Stimulated activated CD4-positive, alpha-beta T cell treated with anti-CD3 and anti-CD28 coated beads, TNF-alpha, amount 100 ng/mL, for 1 hour (primary cell): Measurements from ENCODE around the gene NHLRC4.
A peak's percentile ranks its signal among the peaks of the same experiment; 100 is the strongest.

ENCODE experiments used
- DNase-seq, 3 donors: peaks; one replicate each; pipeline ENCODE4 v3.0.0-alpha.2; 2020; ENCODE audit warnings: low read depth in 3 of 3, low spot score in 1 of 3

Gene NHLRC4

DNA sequence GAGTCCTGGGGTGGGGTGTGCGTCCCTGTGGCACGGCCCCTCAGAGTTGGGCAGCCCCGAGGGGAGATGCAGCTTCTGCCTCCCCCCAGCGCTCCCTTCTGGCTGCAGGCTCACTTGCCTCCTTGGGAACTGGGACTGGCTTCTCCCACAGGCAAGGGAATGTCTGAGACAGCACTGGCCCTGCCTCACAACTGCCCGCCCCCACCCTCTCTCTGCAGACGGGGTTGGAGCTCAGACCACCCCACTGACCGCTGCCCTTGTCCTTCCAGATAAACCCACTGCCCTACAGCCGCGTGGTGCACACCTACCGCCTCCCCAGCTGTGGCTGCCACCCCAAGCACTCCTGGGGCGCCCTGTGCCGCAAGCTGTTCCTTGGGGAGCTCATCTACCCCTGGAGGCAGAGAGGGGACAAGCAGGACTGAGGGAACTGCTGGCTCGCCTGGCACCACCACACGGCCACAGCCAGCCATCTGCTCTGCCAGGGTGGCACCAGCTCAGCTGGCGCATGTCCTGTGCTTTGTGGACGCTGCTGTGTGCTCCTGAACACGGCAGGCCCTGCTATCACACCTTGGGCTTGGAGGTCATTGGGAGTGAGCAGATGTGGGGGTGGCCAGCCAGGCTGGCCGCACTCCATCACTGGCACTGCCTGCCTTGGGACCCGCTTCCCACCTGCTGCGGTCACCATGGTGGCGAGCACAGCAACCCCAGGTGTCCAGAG is 16.0 kb downstream of the NHLRC4 start:
- DNase-seq = no peak

GRCh38 chr16:583470-583814 is 16.6 kb downstream of the NHLRC4 start:
- DNase-seq = no peak

GRCh38 chr16:583815-584591 is 17.2 kb downstream of the NHLRC4 start:
- no peak for DNase-seq

- DNase-seq = no peak
These were observed 18.5 kb downstream of the NHLRC4 start for GRCh38 chr16:585351-585750.

GRCh38 chr16:586047-586644 is 19.3 kb downstream of the NHLRC4 start:
- DNase-seq = no peak

GRCh38 chr16:586645-587590 is 20.1 kb downstream of the NHLRC4 start:
- no peak for DNase-seq

DNA sequence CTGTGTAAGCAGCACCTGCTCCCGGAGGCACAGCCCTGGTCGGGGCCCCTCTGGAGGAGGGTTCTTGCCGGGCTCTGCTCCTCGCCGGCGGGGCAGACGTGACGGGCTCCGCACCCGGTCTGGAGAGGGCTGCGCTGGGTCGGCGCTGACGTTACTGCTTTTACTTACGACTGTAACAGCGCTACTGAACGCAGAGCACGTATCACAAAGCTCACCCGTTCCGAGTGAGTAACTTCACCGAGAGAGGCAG is 21.8 kb downstream of the NHLRC4 start:
- peak in 1 of 3 donors; percentile 55 for DNase-seq

GRCh38 chr16:588889-589657 is 22.3 kb downstream of the NHLRC4 start:
- peak; percentile 96 to 99 (median 96) for DNase-seq

DNA sequence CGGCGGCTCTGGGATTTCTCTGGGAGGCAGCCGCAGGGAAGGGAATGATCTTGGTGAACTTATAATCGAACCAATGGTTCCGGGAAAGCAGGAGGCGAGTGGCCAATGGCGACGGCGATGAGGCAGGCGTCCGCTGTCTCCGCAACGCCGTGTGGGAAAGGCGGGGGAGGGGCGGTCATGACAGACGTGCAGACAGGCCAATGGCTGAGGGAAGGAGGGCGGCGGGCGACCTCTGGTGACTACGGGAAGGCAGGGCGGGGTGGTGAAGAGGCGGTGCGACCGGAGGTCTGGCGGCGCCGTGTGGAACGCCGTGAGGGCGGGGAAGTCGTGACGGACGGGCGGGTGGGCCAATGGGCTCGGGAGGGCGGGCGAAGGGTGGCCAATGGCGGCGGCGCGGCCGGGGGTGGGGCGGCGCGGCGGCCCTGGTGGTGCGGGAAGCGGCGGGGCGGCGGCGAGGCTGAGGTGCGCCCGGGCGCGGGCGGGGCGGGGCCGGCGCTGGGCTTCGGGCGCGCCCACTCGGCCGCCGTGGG is 22.9 kb downstream of the NHLRC4 start, which contains the start of gene RAB40C:
Gene RAB40C (plus strand): TSS at position 409 of the 530 bp plus-strand sequence. CDS start 226 bp downstream, outside the sequence.
- DNase-seq = peak; percentile 98

DNA sequence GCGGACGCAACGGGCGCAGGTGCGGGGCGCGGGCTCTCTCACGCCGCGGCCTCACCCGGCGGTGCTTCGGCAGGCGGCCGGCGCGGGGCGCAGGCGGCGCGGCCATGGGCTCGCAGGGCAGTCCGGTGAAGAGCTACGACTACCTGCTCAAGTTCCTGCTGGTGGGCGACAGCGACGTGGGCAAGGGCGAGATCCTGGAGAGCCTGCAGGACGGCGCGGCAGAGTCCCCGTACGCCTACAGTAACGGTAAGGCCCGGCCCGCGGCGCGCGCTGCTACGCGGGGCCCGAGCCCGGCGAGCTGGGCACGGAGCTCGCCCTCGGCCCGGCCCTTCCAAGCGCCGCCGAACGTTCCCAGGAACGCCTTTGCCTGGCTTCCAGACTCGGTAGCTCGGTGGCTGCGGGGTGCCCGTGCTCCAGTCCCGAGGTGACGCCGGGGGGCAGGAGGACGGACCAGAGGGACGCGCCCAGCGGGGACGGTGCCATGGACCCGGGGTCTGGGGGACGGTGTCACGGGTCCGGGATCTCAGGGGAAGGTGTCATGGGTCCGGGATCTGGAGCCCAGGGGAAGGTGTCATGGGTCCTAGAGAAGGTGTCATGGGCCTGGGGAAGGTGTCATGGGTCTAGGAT is 23.5 kb downstream of the NHLRC4 start:
- no peak for DNase-seq

DNA sequence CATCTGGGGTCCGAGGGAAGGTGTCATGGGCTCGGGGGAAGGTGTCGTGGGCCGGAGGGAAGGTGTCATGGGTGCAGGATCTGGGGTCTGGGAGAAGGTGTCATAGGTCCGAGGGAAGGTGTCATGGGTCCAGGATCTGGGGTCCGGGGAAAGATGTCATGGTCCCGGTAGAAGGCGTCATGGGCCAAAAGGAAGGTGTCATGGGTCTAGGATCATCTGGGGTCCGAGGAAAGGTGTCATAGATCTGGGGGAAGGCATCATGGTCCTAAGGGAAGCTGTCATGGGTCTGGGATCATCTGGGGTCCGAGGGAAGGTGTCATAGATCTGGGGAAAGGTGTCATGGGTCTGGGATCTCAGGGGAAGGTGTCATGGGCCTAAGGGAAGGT is 24.0 kb downstream of the NHLRC4 start:
- no peak for DNase-seq

GRCh38 chr16:591231-591630 is 24.4 kb downstream of the NHLRC4 start:
- no peak for DNase-seq

DNA sequence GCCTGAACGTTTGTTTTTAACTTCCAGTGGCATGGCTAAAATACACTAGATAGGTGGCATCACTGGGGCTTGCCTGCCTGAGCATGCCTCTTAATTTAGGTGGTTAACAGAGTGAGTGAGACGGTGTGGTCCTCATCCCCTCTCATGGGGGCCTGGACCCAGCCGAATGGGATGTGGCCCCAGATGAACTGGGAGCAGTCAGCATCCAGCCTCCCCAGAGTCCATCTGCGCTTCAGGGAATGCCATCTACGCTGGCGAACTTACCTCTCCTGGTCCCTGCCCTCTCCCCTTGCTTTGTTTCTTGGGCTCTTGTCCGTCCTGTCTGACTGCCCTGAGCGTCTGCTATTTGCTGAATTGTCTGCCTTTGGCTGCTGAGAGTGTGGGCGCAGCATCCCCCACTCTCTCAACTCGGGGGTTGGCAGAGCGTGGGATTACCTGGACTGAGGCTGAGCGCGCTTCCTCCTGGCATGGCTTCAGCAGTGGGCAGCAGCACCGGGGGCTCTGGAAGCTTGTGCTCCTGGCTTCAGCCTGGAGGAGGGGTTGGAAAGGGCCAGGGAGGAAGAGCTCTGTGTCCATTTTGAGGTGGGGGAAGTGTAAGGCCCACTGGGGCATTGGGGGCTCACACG is 25.2 kb downstream of the NHLRC4 start:
- no peak for DNase-seq

GRCh38 chr16:592518-593306 is 25.9 kb downstream of the NHLRC4 start:
- DNase-seq = no peak

DNA sequence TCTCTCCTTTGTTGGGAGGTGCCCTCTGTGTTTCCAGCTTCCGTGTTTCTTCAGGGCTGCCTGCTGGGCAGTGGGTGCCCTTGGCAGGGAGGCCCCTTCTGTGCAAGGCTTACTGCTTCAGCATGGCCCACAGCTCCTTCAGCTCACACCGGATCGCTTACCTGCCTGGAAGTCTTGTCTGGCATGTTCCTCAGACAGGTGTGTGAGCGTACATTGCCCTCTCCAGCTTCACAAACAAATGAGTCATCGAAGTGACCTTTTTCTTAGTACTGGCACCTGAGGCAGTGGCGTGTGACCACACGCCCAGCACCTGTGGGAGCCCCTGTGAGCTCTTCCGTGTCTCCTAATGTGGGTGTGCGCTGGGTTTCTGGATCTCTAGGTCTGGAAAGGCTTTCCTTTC is 26.6 kb downstream of the NHLRC4 start:
- DNase-seq = no peak

DNA sequence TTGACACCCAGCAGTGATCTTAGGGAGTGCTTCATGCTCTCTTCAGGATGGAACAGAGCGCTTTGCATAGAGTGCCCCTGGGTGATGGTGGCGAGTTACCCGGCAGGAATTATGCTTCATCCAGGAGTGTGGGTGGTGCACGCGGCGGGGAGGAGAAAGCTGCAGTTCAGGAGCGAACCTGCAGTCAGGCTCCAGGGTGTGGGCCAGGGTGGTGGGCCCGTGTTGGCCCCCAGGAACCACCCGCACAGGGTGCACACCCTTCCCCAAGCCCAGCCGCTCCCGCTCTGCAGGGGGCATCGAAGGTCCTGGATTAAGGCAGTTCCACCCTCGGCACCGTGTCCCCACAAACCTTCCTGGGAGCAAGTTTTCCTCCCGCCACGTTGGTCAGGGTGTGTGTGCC is 27.0 kb downstream of the NHLRC4 start:
- no peak for DNase-seq

GRCh38 chr16:595094-595528 is 28.3 kb downstream of the NHLRC4 start:
- DNase-seq = no peak

DNA sequence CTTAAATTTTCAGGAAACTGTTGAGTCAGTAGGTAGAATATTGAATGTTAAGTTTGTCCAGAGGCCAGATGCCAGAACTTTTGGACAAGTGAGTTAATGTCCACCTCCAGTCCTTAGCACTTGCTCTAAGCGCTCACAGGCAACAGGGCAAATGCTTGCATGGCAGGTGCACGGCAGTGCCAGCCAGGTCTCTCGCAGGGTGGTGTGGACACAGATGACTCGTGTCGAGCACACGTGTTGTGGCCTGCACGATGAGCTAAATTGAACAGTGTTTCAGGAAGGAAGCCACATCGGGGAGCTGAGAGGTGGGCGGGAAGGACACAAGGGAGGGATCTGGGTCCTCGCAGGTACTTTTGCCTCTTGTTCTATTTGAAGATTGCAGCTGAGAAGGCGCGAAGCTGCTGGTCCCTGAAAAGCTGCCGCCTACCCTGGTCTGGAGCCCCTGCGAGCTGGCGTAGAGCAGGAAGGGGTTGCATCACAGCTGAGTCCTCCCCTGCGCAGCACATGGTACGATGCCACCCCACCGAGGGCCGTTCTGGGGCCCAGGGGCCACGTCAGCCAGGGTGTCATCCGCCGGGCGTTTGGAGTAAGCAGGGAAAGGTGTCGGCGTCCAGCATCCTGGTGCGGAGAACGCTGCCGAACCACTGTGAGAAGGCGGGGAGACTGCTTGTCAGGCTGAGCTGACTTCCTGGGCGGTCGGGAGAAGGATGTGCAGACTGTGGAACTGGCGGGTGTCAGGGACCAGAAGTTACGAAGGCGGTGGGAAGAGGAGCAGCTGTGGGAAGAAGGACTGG is 29.3 kb downstream of the NHLRC4 start:
- DNase-seq = no peak
